OCI-M2 (cell line): Measurements from ENCODE around the gene HLA-DRB1.
"Not testable (repeated sequence)": the region's sequence is repeated elsewhere in the genome, so short reads cannot be mapped to it uniquely, and the experiment has no call there.

ENCODE experiments used
- DNase-seq: peaks from one replicate; lab custom pipeline; 2025; ENCODE audit not compliant: unreplicated experiment; lab: John Stamatoyannopoulos, UW

Gene HLA-DRB1

DNA sequence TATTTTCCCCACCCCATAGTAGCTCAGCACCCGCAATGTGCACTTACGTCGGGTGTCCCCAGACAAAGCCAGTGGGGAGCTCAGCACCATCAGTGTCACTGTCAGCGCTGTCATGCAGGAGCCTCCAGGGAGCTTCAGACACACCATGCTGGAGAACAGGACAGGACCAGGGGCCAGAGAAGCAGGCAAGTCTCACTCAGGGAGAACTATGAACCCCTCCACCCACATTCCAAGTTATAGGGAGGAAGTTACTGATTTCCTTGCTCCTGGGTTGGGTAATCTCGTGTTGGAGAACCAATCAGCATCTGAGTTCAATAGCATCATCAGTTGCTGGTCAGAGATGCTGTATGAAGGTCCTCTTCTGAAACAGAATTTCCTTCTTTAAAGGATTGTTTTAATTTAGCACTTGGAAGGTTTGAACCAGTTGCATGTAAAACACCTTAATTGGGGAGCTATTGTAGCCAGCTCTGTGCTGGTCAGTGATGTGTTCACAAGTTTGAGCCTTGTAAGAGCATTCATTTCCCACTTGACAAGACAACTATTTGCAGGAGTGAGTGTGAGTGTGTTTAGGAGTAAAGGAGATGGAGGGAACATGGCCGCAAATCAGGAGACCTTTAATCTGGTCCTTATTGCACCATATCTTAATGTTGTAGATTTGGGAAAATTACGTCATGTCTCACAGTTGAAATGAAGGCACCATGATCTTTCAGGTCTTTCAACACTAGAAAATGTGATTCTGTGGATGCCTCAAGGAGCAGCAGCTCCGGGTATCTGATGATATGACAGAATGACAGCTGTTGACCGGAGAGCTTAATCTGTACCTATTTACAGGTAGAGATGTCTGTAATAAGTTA, at the start of gene HLA-DRB1:
Gene HLA-DRB1 (minus strand): TSS at position 253 of the 854 bp plus-strand sequence. CDS start 106 bp downstream, at position 147.
- no peak for DNase-seq

GRCh38 chr6:32638532-32639219, 49.0 kb upstream of the HLA-DRB1 start:
- DNase-seq: no peak

DNA sequence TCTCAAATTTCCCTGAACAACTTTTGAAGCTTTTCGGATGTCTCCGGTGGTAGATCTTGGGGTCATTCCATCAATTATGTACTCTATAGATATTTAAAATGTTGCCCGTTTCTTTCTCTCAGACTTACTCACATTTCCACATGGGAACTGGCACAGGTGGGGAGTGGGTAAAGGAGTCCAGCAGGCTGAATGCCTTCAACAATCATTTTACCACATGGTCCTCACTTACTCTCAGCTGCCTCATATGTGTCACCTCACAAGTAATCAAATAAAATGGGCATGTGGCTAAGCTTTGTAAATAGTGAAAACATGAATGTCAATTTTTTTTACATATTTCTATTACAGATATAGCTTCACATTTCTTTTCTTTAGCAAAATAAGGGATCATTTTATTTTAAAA, 48.2 kb upstream of the HLA-DRB1 start:
- no peak for DNase-seq

GRCh38 chr6:32637219-32637880, 47.7 kb upstream of the HLA-DRB1 start, which contains the start of gene HLA-DQA1:
TSS of gene HLA-DQA1 (plus strand) at chr6:32637406. CDS start at chr6:32637459, 53 bp downstream.
- DNase-seq: no peak

DNA sequence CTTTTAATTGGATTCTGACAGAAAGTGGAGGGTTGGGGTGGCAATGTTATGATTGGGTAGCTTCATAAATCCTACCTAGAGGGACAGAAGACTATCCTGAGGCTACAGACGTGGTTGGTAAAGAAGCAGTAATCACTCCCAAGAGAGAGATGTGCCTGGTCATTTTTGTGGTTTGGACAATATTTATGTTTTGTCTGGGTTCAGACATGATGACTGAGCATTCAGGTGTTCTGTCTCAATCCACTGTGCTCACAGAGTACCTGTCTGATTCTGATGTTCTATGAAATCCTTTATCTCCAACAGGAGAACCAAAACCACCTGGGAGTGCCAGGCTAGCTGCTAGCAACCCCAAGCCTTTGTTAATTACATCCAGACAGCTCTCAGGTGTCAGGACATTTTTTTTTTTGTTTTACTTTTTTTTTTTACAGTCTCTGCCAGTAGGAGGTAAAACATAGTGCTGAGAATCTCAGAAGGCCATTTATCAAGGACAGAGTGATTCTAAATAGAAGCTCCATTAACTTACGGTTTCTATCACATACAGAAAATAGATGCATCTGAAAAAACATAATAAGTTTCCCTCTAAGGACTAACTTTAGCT, 46.0 kb upstream of the HLA-DRB1 start:
- DNase-seq: no peak

DNA sequence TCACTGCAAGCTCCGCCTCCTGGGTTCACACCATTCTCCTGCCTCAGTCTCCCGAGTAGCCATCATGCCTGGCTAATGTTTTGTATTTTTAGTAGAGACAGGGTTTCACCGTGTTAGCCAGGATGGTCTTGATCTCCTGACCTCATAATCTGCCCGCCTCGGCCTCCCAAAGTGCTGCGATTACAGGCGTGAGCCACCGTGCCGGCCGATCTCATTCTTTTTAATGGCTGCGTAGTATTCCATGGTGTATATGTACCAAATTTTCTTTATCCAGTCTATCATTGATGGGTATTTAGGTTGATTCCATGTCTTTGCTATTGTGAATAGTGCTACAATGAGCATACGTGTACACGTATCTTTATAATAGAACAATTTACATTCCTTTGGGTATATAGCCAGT, 40.1 kb upstream of the HLA-DRB1 start:
- not testable (repeated sequence) for DNase-seq

GRCh38 chr6:32627831-32628230, 38.2 kb upstream of the HLA-DRB1 start:
- no peak for DNase-seq

DNA sequence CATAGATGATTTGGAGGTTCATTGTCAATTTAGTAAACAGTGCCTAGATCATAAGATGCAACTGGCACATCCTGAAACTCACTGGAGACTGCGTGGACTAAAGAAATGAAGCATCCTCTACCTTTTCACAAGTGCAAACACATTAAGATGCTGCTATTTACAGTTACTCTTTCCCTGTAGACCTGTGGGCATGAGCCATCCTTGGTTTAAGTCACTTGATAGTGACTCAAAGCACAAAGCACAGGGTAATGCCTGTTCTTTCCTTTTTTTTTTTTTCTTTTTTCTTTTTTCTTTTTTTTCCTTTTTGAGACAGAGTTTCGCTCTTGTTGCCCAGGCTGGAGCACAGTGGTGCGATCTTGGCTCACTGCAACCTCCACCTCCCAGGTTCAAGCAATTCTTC, 37.6 kb upstream of the HLA-DRB1 start:
- no peak for DNase-seq

DNA sequence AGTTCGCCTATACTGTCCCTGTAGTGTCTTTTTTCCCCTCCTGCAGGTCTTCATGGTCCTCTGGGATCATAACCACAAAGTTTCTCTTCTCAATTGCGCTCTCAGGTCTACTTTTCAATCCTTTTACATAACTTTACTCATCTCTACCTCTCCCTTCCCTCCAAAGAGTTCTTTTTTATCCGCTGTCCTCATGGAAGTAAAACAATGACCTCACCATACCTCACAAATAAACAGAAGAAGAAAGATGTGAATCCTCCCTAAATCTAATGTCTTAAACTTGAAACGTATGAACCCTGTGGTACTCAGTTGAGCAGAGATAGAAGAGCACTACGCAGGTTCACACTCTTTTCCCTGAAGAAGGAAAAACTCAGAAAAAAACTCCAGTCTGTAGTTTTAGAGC, 35.5 kb upstream of the HLA-DRB1 start:
- no peak for DNase-seq

- no peak for DNase-seq
These were observed 34.9 kb upstream of the HLA-DRB1 start for GRCh38 chr6:32624565-32624964.

DNA sequence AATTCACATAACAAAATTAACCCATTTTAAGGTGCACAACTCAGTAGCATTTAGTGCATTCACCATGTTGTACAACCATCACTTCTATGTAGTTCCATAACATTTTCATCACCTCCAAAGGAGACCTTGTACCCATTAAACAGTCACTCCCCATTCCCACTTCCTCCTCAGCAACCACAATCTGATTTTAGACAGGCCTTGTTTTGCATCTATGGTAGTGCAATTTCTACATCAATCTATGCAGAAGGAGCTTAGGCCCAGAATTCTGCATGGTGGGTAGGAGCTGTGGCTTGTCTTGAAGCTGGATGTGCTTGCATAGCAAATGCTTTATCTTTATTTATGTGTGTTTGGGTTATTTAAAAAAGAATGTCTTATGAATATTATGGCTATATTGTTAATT, 34.0 kb upstream of the HLA-DRB1 start:
- no peak for DNase-seq

GRCh38 chr6:32622545-32623401, 33.1 kb upstream of the HLA-DRB1 start:
- no peak for DNase-seq

GRCh38 chr6:32621372-32621771, 31.7 kb upstream of the HLA-DRB1 start:
- DNase-seq: no peak

DNA sequence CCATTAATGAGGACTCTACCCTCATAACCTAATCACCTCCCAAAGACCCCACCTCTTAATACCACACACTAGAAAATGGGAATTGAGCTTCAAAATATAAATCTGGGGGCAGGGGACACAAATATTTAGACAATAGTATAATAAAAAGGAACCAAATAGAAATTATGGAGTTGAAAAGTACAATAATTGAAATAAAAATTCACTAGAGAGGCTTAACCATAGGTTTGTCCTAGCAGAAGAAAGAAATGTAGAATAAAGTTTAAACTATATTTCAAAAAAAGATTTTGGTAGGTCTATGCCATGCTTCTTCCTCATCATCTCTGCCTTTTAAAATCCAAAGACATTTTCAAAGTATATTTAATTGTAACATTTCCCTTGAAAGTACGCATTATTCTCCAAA, 28.1 kb upstream of the HLA-DRB1 start:
- no peak for DNase-seq

DNA sequence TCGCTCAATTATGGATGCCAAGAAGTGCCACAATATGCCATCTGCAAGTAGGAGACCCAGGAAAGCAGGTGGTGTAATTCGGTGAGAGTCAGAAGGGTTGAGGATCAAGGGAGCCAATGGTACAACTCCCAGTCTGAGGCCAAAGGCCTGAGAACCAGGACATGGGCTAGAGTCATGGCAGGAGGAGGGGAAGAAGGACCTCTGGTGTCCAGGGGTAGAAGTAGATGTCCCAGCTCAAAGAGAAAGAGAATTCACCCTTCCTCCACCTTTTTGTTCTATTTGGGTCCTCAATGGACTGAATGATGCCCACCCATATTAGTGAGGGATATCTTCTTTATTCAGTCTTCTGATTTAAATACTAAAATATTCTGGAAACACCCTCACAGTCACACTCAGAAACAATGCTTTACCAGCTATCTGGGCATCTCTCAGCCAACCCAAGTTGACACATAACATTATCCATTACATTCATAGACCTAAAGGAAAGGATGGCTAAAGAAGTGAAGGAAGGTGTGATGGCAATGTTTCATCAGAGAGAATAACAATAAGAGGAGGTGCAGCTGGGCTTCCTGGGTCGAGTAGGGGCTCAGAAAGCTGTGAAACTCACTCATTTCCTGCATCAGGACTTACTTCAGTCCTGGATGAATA, 26.4 kb upstream of the HLA-DRB1 start:
- no peak for DNase-seq

DNA sequence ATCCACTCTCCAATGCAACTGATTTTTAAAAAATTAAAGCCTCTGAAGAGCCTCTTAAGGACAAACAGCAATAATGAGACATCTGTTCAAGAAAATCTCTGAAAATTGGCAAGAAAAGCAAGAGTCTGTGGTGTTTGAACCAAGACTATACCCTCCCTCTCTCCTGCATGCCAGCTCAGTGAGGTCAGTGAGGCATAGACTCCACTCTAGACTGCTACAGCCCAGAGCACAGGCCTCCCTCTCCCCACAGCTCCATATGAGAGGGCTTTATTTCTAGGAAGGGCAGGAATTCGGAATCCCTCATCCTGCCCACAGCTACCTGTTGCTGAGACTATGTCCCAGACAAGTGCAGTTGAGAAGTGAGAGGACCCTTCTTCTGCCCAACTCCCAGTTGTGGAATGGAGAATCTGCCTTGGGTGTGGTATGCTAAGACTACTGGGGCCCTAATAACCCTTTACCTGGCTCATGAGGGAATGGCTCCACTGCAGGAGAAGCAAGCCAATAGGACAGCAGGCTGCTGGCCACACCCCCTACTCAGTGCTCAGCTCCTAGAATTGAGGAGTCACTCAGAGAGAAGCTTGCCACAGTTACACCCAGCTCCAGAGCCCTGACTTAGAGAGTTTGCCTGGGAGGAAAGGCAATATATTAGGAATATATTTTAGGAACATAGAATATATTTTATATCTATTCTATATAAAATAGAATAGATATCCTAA, 24.9 kb upstream of the HLA-DRB1 start:
- no peak for DNase-seq

DNA sequence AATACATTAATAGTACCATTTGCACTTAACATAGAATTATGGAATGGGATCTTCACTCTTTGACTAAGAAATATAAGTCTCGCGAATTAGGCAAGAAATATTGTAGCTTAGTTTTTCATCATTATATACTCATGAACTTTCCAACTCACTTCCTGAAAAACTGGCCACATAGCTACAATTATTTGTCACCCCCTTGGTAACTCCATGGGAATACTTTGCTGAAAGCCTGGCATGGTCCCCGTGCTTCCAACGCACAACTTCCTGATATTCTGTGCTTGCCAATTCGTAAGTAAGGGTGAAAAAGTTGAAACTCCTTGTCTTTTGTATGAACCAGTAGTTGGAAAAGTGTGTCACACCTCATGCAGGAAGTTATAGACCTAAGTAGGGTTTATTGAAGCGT, 23.8 kb upstream of the HLA-DRB1 start:
- DNase-seq: no peak

- no peak for DNase-seq
These were observed 21.1 kb upstream of the HLA-DRB1 start for GRCh38 chr6:32610682-32611296.
